PFSK-1 (cell line): ENCODE results near the gene PMPCA.

ENCODE experiments used
- FOXP2 ChIP-seq: optimal IDR thresholded peaks from 2 replicates; pipeline ENCODE3; 2011; ENCODE audit warnings: borderline replicate concordance, control low read depth, inconsistent platforms; ENCODE audit not compliant: insufficient read depth; ENCODE audit errors: extremely low read length, extremely low read depth
- POLR2AphosphoS5 ChIP-seq: IDR thresholded peaks from 2 replicates; pipeline ENCODE4 v1.6.1; 2012; ENCODE audit warnings: low read depth, mild to moderate bottlenecking, control low read depth, low read length, moderate library complexity
- REST ChIP-seq, 2 experiments: IDR thresholded peaks; 2 replicates each; pipeline versions ENCODE4 v1.6.1 to v1.8.0; 2011 to 2012; ENCODE audit warnings: low read depth in 2 of 2, low read length in 2 of 2, control low read depth in 1 of 2, inconsistent platforms in 1 of 2, mild to moderate bottlenecking in 1 of 2, moderate library complexity in 1 of 2; ENCODE audit not compliant: insufficient read depth in 1 of 2
- SIN3A ChIP-seq: IDR thresholded peaks from 2 replicates; pipeline ENCODE4 v1.6.1; 2012; ENCODE audit warnings: mild to moderate bottlenecking, low read length, moderate library complexity, borderline replicate concordance; ENCODE audit not compliant: insufficient read depth
- TAF1 ChIP-seq: IDR thresholded peaks from 2 replicates; pipeline ENCODE4 v1.6.1; 2012; ENCODE audit warnings: low read length, control low read depth, borderline replicate concordance; ENCODE audit not compliant: insufficient read depth

The PMPCA gene

DNA sequence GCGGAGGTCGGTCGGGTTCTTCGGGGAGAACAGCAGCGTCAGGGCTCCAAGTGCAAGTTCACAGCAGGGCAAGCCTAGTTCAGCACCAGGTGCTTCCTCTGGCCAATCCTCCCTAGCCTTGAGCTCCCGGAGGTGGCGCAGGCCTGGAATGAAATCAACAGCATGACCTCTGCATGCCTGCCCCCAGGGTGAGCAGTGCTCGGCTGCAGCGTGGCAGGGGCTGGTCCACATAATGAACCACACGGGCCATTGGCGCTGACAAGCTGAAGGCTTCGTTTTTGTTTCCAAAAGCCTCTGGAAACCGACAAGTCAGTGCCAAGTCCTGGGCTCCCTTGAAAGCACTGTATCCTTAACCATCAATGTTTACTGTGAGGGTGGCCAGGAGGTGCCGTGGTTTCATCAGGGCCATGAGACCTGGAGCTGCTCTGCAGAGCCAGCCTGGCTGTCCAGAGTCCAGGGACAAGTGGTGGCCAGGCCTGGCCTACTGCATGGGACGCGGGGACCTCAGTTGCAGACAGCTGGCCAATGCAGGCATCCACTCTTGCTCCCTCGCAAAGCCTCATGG, 31.3 kb downstream of the PMPCA start:
- TF ChIP-seq POLR2AphosphoS5 (no peak), FOXP2 (no peak), SIN3A (no peak), REST (IDR thresholded peaks at IDR 0.05; ENCODE audit: insufficient read depth in 1 of 2, low read depth in 2 of 2, low read length in 2 of 2) (no peak), TAF1 (no peak)

DNA sequence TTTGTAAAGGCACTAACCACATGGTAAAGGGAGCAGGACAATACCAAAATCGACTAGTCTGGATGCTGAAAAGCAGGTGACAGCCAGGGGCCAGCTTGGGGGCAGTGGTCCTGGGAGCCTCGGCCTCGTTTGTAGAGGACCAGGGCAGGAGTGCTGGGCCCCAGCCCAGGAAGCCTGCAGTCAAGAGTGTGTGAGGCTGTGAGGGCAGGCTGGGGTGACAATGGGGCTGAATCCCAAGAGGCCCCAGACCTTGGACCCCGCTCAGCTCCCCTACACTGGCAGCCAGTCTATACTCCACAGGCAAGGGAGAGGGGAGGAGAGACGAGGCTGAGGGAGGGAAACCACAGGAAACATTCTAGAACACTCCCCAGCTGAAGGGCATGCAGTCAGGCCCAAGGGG, 31.8 kb downstream of the PMPCA start:
- no peak for TF ChIP-seq TAF1
- TF ChIP-seq SIN3A = no peak
- no peak for TF ChIP-seq REST (IDR thresholded peaks at IDR 0.05; ENCODE audit: insufficient read depth in 1 of 2, low read depth in 2 of 2, low read length in 2 of 2)
- TF ChIP-seq FOXP2 = no peak
- no peak for TF ChIP-seq POLR2AphosphoS5

DNA sequence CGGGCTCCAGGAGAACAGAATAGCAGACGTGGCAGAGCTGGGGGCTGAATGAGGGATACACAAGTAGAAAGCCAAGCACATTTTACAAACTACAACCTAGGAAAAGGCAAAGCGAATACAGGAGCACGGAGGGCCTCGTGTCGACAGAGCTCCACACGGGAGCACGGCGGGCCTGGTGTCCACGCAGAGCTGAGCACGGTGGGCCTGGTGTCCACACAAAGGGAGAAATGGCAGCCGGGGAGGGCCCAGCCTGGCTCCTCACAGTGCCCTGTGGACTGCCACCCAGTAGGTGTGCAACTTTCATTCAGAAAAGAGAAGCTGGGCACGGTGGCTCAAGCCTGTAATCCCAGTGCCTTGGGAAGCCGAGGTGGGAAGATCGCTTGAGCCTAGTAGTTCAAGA, 32.6 kb downstream of the PMPCA start:
- TF ChIP-seq SIN3A = no peak
- TF ChIP-seq FOXP2 = no peak
- no peak for TF ChIP-seq REST (IDR thresholded peaks at IDR 0.05; ENCODE audit: insufficient read depth in 1 of 2, low read depth in 2 of 2, low read length in 2 of 2)
- no peak for TF ChIP-seq TAF1
- no peak for TF ChIP-seq POLR2AphosphoS5

- TF ChIP-seq POLR2AphosphoS5 (no peak), REST (IDR thresholded peaks at IDR 0.05; ENCODE audit: insufficient read depth in 1 of 2, low read depth in 2 of 2, low read length in 2 of 2) (no peak), TAF1 (no peak), FOXP2 (no peak), SIN3A (no peak)
These were observed 33.2 kb downstream of the PMPCA start for GRCh38 chr9:136443687-136444086.

DNA sequence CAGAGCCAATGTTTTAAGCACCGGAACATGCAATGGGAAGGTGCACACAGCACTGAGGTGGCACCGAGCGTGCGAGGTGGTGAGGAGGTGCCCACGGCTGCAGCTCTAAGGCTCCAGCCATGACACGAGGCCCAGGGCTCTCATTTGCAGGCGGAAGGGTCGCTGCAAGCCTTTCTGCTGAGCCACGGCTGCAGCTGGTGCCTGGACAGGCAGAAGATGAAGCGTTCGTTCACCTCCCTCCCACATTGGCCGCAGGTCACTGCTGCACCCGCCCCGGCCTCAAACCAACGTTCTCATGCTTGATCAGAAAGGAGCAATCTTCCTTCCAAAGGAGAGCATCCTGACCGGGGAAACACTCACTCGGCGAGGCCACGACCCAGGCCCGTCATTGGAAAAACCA, 33.6 kb downstream of the PMPCA start:
- no peak for TF ChIP-seq TAF1
- TF ChIP-seq REST (IDR thresholded peaks at IDR 0.05; ENCODE audit: insufficient read depth in 1 of 2, low read depth in 2 of 2, low read length in 2 of 2) = no peak
- no peak for TF ChIP-seq FOXP2
- TF ChIP-seq SIN3A = no peak
- no peak for TF ChIP-seq POLR2AphosphoS5
